Measurements from ENCODE around the gene CLUH.
A peak's percentile ranks its signal among the peaks of the same experiment; 100 is the strongest.

The CLUH gene

DNA sequence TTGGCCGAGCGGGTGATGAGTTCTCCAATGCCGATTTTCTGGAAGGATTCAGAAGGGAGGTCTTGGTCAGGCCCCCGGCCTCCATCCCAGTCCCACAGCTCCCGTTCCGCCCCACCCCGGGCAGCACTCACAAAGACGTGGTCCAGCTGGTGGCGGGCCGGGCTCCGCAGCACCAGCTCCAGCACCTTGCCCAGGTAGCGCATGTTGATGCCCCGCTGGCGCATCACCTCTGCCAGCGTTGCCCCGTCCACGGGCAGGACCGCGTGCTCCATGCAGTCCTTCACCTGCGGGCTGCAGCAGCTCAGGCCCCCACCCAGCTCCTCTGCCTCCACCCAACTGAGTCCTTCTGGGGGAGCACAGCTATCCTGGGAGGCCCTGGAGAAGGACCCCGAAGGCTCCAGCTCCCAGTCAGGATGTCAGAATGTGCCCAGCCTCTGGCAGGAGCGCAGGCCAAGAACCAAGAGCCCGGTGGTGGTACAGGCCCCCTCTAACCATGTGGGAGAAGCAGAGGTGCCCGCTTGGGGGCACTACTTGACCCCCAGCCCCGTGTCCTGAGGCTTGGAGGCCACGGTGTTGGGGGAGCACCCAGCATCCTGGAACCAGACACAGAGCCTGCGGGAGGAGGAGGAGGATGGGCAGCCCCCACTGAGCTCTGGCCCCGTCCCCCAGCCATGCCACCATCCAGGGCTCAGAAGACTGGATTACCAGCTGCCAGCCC, 16.2 kb downstream of the CLUH start:
- H3K9me3 ChIP-seq, result no peaks in the 10 kb centered on the region
- H3K4me2 ChIP-seq, result peak overlapping the region; percentile 19
- H4K20me1 ChIP-seq, result peaks cover 88% of the 10 kb centered on the region
- no peaks in the 10 kb centered on the region for H3K27me3 ChIP-seq
- no peak overlapping the region for H3K27ac ChIP-seq
- H3K36me3 ChIP-seq, result peaks cover 96% of the 10 kb centered on the region
- TF ChIP-seq Cebpa-rat (IDR thresholded peaks at IDR 0.05), result no peak
- peaks cover 36% of the 10 kb centered on the region for H3K4me1 ChIP-seq
- H3K4me3 ChIP-seq, result no peak overlapping the region
- H3K9ac ChIP-seq, result no peak overlapping the region

DNA sequence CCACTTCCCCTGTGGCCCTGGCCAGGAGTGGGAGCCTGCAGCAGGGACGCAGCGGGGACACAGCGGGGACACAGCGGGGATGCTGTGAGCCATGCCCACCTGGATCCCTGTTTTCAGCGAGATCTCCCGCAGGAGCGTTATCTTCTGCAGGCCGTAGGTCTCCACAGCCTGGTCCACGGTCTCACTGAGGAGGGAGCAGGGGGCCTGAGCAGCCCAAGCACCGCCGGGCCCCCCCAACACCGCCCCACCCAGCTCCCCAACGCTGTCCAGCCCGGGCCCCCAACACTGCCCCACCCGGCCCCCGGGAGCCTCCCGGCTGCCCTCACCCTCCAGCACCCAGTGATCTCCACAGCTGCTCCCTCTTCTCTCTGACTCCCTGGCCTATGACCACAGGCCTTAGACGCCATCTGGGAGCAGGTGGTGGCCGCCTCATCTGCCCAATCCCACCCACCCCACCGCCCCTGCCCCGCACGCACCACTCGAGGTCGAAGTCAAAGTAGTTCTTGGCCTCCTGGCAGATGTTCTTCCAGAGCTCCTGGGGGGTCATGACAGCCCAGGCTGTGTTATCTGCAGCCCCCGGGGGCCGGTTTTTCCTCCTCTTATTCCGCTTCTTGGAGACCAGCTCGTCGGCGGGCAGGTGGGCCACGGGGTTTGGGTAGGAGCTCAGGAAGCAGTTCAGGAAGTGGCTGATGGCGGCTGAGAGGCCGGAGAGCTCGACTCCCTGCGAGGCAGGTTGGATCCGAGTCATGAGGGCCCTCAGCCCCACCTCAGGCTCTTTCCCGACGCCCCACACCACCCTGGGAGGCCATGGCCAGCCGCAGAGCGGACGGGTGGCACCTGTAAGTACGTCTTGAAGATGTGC, 17.0 kb downstream of the CLUH start:
- H4K20me1 ChIP-seq, result peaks cover 90% of the 10 kb centered on the region
- H3K4me3 ChIP-seq, result no peak overlapping the region
- no peaks in the 10 kb centered on the region for H3K27me3 ChIP-seq
- no peak overlapping the region for H3K9ac ChIP-seq
- H3K27ac ChIP-seq, result no peak overlapping the region
- H3K4me1 ChIP-seq, result peaks cover 44% of the 10 kb centered on the region
- H3K4me2 ChIP-seq, result peak overlapping the region; percentile 39
- peaks cover 94% of the 10 kb centered on the region for H3K36me3 ChIP-seq
- TF ChIP-seq Cebpa-rat (IDR thresholded peaks at IDR 0.05), result no peak
- H3K9me3 ChIP-seq, result no peaks in the 10 kb centered on the region

DNA sequence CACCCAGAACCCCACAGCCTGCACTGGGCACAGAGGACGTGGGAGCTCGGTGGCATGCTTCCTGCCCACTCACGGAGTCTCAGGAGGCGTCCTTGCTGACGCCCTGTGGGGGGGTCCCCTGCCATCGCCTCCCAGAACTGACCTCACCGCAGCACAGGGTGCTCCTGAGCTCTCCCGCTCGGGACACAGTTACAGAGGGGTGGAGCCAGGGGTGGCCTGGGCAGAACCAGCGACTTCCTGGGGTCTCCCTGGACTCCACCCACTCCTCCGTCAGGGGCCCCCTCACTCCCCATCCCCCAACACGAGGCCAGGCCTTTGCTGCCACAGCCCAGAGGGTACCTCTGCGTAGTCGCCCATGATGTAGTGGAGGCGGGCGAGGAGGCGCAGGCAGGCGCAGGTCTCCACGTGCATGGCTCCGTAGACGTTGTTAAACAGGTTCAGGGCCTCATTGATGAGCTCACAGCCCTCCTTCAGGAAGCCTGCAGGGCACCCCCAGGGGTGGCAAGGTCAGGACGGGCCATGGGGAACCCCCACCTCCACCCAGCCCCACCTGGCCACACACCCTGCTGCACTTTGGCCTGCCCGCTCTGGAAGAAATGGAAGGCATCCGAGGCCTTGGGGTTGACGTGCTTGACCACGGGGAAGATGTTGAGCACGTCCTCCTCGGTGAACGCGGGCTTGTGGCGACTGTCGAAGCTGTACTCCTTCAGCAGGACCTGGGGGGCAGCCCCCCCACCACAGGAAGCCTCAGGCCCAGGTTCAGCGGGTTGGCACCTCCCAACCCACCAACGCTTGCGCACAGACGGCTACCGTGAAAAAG, 17.8 kb downstream of the CLUH start:
- no peaks in the 10 kb centered on the region for H3K9me3 ChIP-seq
- no peak overlapping the region for H3K9ac ChIP-seq
- peak overlapping the region; percentile 18; the same call in 1 of the 2 replicates for H3K27ac ChIP-seq
- H3K4me3 ChIP-seq, result no peak overlapping the region
- peak overlapping the region; percentile 39 for H3K4me2 ChIP-seq
- H3K4me1 ChIP-seq, result peaks cover 53% of the 10 kb centered on the region
- peaks cover 92% of the 10 kb centered on the region for H4K20me1 ChIP-seq
- no peak for TF ChIP-seq Cebpa-rat (IDR thresholded peaks at IDR 0.05)
- no peaks in the 10 kb centered on the region for H3K27me3 ChIP-seq
- peaks cover 94% of the 10 kb centered on the region for H3K36me3 ChIP-seq

DNA sequence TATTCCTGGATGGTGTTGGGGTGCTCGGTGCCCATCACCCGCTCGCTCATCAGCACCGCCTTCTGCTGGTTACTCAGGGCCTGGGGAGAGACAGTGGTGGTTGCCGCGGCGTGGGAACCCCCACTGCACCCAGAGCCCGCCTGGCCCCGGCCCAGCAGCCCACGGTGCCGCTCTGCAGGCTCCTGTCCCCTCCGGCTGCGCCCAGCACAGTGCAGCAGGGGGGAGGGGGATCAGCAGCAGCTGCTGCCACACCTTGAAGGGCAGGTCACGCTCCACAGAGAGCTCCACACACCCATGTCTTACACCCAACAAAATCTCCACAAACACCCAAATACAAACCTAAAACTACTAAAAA, 18.8 kb downstream of the CLUH start:
- Histone ChIP-seq H3K4me3 (no peak overlapping the region), H3K9ac (no peak overlapping the region), H3K9me3 (no peaks in the 10 kb centered on the region), H3K4me2 (peak overlapping the region; percentile 39; the same call in 1 of the 2 replicates), H3K36me3 (peaks cover 91% of the 10 kb centered on the region), H3K27ac (no peak overlapping the region), H4K20me1 (peaks cover 92% of the 10 kb centered on the region), H3K27me3 (no peaks in the 10 kb centered on the region), H3K4me1 (peaks cover 55% of the 10 kb centered on the region)
- no peak for TF ChIP-seq Cebpa-rat (IDR thresholded peaks at IDR 0.05)

DNA sequence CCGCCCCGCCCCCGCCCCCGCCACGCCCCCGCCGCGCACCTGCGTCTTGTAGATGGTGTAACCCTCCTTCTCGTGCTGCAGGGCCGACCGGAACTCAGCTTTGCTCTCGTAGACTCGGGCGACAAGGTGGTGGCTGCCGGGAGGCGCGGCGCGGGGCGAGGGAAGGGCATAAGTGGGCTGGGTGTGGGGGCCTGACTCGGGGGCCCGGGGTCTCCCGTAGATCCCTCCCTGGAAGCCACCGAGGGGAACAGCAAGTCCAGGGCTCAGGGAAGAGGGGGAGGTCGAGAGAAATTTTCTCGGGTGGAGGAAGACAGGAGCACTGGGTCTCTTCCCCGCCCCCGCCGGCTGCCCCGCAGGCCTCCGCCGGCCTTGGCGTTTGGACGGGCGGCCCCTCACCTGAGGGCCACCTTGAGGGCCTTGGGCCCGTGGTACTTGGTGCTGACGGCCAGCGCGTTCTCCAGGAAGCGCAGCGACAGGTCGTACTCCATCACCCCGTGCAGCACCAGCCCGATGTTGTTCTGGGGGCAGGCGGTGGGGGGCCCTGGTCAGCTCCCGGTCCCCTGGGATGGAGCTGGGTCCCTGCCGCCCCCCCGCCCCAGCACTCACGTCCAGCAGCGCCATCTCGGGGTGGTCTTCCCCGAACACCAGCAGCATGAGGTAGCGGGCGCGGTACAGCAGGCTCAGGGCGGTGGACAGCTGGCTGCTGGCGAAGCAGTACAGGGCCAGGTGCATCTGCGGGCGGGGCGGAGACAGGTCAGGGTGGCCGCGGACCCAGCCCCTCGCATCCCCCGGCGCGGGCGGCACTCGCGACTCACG, 19.4 kb downstream of the CLUH start:
- Histone ChIP-seq H3K27me3 (no peaks in the 10 kb centered on the region), H3K36me3 (peaks cover 85% of the 10 kb centered on the region), H4K20me1 (peaks cover 92% of the 10 kb centered on the region), H3K27ac (no peak overlapping the region), H3K4me3 (no peak overlapping the region), H3K9me3 (no peaks in the 10 kb centered on the region), H3K4me2 (no peak overlapping the region; the same call in 1 of the 2 replicates), H3K4me1 (peaks cover 55% of the 10 kb centered on the region), H3K9ac (no peak overlapping the region)
- no peak for TF ChIP-seq Cebpa-rat (IDR thresholded peaks at IDR 0.05)

DNA sequence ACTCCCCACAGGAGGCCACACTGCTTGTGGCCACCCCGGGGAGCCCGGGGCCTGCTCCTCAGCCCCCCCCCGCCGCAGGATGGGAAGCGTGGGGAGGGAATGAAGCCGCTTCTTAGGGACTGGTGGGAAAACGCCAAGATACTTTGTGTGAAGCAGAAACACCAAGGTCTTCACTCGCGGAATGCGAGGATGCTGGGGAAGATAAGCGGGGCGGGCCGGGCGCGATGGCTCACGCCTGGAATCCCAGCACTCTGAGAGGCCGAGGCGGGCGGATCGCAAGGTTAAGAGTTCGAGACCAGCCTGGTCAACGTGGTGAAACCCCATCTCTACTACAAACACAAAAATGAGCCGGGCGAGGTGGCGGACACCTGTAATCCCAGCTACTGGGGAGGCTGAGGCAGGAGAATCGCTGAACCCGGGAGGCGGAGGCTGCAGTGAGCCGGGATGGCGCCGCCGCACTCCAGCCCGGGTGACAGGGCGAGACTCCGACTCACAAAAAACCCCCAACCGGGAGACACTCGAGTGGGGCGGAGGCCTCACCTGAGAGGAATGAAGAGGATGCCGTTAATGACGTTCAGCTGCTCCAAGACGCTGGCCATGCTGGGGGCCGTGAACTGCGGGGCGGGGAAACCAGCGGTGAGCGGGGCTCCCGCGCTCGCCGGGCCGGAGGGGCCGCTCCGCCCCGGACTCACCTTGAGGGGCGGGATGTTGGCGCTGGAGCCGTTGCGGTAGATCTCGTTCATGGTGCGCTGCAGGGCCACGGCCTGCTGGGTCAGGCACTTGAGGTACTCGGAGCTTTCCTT, 20.3 kb downstream of the CLUH start:
- Histone ChIP-seq H4K20me1 (peaks cover 93% of the 10 kb centered on the region), H3K4me3 (0 out of 2 replicates have a peak overlapping the region, but pooled peaks have one; percentile 58), H3K4me1 (peaks cover 62% of the 10 kb centered on the region), H3K27ac (peak overlapping the region; percentile 78), H3K9me3 (no peaks in the 10 kb centered on the region), H3K4me2 (peak overlapping the region; percentile 89), H3K27me3 (no peaks in the 10 kb centered on the region), H3K9ac (peak overlapping the region; percentile 61; the same call in 1 of the 2 replicates), H3K36me3 (peaks cover 76% of the 10 kb centered on the region)
- TF ChIP-seq Cebpa-rat (IDR thresholded peaks at IDR 0.05), result no peak

DNA sequence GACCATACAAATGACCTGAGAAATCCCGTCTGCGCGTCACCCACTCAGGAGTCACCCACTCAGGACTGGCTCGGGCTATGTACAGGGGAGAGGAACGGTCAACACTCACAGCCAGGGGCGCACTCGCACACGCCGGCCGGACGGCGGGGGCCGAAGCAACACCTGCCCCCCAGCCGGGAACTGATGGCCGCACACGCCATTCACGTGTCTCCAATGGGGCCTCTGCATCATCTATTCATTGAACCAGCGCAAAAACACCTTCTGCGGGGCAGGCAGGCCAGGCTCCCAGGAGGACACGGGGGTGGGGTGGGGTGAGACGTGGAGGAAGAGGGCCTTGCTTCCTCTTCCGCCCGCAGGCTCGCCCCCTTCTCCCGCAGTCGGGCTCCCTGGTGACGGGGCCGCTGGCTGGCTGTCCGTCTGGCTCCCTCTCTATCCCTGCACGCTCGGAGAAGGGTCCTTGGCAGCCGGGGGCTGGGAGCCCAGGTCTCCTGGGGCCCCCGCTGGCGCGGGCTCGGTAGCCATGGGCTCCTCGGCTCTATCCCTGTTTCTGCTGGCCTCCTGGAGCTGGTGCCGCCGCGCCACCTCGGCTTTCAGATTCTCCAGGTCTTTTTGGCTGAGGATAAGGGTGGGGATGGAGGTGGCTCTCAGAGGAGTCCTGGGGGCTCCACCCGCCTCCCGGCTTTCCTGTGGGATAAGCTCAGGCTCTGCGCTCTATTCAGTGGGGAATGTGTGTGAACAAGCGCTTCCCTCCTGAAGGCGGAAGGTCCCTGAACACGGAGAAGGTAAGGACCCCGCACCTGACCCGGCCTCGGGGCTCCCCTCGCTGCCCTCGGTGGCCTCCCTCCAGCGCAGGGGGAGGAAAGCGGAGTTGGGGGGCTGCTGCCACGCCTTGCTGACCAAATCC, 21.1 kb downstream of the CLUH start:
- Histone ChIP-seq H4K20me1 (peaks cover 92% of the 10 kb centered on the region), H3K27ac (peak overlapping the region; percentile 78), H3K27me3 (no peaks in the 10 kb centered on the region), H3K9ac (peak overlapping the region; percentile 61), H3K4me1 (peaks cover 70% of the 10 kb centered on the region), H3K36me3 (peaks cover 68% of the 10 kb centered on the region), H3K9me3 (no peaks in the 10 kb centered on the region), H3K4me2 (peak overlapping the region; percentile 89), H3K4me3 (peak overlapping the region; percentile 58)
- no peak for TF ChIP-seq Cebpa-rat (IDR thresholded peaks at IDR 0.05)

All from BLaER1 (cell line).